GM18498 (cell line): ENCODE results near the gene ATXN7.

Experiments
- ATAC-seq: cut with Tn5 transposase; IDR thresholded peaks from one replicate; pipeline ENCODE4 v1.9.1; 2021; ENCODE audit warnings: mild to moderate bottlenecking, moderate library complexity; ENCODE audit not compliant: unreplicated experiment

Gene ATXN7

GRCh38 chr3:63980830-63981498 lies 117.3 kb downstream of the ATXN7 start:
- no peak for ATAC-seq

GRCh38 chr3:63981980-63982379 lies 118.3 kb downstream of the ATXN7 start:
- ATAC-seq = peak; percentile 47

- ATAC-seq = no peak
These were observed 120.7 kb downstream of the ATXN7 start for GRCh38 chr3:63984391-63984790.

DNA sequence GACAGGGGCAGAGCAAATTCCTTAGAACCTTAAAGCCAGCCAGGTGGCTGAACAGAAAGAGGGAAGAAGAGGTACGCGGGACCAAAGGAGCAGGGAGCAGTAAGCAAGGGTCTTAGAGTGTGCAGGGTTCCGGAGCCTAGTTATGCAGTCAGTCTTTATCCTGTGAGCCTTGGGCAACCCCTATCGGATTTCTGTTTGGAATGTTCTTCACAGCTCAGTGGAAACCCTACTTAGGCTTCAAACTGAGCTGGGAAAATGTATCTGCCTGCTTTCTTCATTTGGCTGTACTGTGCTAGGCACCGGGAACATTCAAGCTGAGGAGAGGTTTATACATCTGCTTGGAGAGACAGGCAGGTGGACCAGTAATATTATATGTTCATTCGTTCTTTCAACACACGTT lies 122.5 kb downstream of the ATXN7 start:
- no peak for ATAC-seq

DNA sequence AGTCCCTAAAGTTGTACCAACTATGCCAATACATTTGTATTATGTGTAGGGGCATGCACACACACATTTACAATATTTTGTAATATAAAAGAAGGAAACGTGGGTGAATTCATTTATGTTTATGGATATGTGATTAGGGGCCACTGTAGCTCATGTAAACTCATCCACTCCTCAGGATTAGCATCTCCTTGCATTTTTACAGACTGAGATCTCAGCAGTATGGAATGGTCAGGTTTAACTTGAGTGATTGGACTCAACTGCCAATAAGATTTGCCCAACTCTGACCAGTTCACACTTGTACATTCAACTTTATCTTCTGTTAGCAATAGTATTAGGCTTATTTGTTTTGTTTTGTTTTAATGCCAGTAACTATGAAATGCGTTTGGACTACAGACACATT lies 123.2 kb downstream of the ATXN7 start:
- ATAC-seq = no peak

DNA sequence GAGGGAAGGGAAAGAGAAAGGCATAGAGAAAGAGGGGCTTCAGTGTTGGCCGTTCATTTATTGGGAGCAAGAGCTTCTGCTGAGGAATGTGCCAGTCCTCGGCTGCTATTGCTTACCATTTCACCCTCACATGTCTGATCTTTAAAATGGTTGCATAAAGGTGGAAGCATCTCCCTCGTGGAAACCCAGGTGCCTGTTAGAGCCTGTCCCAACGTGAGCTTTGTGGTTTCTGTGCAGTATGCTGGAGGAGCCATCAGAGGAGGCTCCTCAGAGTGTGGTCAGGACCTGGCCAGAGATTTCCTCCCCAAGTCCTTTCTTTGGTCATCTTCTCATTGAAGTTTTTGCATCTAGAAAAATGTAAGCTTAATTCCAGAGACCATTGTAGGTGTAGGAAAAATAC lies 125.3 kb downstream of the ATXN7 start:
- no peak for ATAC-seq

DNA sequence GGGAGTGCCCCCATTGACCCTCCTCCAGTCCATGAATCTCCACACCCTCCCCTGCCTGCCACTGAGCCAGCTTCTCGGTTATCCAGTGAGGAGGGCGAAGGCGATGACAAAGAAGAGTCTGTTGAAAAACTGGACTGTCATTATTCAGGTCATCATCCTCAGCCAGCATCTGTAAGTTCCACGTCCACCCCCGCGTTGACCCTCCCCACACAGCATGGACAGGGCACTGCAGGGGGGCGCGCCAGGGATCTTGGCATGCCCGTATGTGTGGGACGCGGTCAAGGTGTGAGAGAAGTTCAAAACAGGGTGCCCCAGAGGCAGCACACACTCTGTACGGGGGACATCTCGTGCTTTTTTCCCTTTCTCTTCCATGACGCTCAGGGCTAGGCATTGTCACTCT lies 126.5 kb downstream of the ATXN7 start:
- no peak for ATAC-seq

- no peak for ATAC-seq
These were observed 127.1 kb downstream of the ATXN7 start for GRCh38 chr3:63990733-63991132.

DNA sequence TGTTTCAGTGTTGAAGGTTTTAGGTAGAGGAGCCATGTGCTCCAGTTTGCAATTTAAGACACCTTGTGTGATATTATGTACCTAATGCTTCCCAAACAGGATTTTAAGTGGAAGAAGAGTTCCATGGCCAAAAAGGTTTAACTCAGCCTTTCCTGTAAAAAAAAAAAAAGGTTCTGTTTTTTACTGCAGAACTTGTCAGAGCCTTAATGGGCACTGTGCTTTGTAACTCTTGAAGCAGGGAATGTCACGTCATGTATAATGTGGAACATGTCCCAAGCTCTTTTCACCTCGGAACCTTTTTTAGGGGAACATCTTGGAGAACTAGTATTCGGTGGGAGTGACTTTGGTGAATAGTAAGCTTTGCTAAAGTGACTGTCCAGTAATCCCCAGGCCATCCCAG lies 128.0 kb downstream of the ATXN7 start:
- no peak for ATAC-seq

- ATAC-seq = no peak
These were observed 129.0 kb downstream of the ATXN7 start for GRCh38 chr3:63992516-63993209.

GRCh38 chr3:63993653-63994079 lies 130.0 kb downstream of the ATXN7 start:
- ATAC-seq = peak; percentile 85

- no peak for ATAC-seq
These were observed 131.4 kb downstream of the ATXN7 start for GRCh38 chr3:63995086-63995485.

GRCh38 chr3:63998852-63999754 lies 135.4 kb downstream of the ATXN7 start:
- no peak for ATAC-seq

- no peak for ATAC-seq
These were observed 136.9 kb downstream of the ATXN7 start for GRCh38 chr3:64000453-64001055.

DNA sequence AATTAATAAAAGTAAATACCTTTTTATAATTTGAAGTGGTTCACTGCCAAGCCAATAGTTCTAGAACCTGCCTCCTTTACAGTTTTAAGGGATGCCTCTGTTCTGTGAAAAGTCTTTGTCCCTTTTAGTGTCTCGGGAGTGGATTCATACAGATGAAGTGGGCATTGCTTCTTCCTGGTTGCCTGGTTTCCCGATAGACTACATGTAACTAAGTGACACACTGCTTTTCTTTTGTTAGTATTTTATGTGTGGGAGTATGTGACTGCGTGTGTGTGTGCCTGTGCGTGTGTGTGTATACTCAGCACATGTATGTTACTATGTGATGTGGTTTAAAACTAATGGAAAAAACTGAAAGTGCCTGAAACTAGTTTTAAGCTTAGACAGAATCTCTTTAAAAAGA lies 138.6 kb downstream of the ATXN7 start:
- no peak for ATAC-seq

GRCh38 chr3:64003589-64003988 lies 139.9 kb downstream of the ATXN7 start:
- no peak for ATAC-seq

DNA sequence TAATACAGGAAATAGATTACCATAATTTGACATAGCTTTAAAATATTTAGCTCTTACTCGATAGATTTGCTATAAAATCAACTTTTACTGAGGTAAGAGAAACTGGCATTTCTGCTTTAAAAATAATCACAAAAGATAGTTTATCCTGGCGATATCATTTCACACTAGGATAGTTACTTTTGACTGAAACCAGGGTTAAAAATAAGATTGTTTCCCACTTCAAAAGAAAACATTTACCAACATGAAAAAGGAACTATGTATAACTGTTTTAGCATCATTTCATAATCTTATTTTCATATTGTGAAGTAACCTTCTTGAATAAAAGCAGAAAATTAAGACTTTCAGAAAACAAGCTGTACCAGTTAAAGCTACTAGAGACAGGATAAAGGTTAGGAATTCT lies 144.3 kb downstream of the ATXN7 start:
- no peak for ATAC-seq

DNA sequence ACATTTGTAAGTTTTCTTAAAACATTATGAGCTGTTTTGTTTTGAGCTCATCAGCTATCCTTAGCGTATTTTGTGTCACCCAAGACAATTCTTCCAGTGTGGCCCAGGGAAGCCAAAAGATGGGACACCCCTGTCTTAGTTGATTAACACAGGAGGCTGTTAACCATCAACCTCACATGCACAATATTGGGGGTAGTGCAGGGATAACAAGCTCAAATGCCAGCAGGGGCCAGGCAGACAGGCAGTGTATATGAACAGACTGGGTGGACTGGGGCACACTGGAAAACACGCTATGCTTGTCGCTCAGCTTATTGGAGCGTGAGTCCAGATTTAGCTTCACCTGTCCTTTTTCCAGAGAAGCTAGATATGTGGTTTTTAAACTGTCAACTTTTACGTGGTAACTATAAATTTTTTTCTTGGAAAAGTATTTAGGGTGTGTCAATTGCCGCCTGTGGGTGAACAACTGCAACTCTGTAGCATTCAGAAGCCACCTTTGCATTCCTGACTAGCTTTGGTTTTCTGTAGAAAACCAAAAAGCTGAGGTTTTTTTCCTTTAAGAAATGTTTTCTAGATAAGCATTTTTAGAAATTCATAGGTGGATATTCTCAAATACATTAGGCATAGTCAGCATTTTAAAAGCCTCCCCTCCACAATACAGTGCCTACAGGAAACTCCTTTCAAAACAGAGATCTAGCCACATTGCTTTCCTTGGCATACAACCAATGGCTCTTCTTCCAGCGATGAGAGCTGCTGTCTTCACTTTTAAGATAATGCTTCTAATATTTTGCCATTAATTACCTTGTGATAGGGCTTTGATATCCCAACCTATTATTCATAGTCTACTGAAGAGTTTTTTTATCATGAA lies 145.1 kb downstream of the ATXN7 start:
- ATAC-seq = no peak

DNA sequence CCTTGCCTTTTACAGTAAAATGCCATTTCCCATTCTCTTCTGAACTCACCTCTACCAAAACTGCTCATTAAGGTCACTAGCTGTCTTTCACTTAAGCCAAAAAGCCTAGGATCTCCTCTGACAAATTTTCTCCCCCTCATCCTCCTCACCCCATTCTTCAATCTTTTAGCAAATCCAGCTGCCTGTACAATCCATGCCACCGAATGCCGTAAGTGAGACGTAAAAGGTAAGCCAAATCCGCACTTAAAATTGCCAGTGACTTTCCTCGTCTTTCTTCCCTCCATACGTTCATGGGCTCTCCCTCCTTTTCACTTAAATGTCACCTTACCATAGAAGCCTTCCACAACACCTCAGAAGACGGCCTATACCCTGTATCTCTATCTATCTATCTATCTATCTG lies 145.9 kb downstream of the ATXN7 start:
- no peak for ATAC-seq

- no peak for ATAC-seq
These were observed 146.5 kb downstream of the ATXN7 start for GRCh38 chr3:64010199-64010598.
